Stimulated activated CD4-positive, alpha-beta T cell treated with anti-CD3 and anti-CD28 coated beads, Interleukin-12 subunit alpha, Interleukin-12 subunit beta, amount 100 ng/mL, for 24 hours (primary cell): ENCODE data around the gene HYAL1.

ENCODE experiments used
- DNase-seq, 2 experiments: peaks; one replicate each; pipeline ENCODE4 v3.0.0-alpha.2; 2020; ENCODE audit warnings: low read depth in 2 of 2

HYAL1 gene, protein sequence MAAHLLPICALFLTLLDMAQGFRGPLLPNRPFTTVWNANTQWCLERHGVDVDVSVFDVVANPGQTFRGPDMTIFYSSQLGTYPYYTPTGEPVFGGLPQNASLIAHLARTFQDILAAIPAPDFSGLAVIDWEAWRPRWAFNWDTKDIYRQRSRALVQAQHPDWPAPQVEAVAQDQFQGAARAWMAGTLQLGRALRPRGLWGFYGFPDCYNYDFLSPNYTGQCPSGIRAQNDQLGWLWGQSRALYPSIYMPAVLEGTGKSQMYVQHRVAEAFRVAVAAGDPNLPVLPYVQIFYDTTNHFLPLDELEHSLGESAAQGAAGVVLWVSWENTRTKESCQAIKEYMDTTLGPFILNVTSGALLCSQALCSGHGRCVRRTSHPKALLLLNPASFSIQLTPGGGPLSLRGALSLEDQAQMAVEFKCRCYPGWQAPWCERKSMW

DNA sequence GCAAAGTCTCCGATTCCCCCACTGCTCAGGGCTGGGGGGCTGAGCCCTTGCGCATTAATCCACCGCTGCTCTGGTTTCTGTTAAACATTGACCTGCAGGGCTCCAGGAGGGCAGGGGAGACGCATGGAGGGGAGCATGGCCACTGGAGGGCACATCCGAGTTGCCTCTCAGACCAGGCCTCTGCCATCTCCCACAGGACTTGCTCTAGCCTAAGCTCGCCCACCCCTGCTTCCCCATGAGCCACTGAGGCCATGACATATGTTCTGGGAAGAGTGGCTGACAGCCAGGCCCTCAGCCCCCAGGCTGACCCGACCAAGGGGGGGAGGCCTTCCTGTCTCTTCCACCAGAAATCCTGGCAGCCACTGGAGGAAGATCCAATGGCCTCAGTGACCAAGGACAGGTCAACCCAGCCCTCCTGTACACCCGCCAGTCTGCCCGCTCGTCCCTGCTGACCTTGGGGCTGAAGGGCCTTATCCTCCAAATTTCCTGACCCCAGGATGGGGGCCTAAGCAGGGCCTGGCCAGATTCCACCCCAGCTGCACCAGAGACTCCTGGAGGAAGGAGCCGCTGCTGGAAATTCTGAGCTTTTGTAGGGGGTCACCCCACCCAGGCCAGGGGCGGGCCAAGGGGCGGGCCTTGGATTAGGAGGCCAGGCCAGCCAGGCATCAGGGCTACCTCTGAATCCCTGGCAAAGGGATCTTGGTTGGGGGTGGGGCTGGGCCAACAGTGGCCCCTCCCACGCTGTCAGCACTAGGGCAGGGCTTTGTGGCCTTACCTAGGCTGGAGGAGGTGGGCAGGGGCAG lies at the start of gene HYAL1:
TSS of gene HYAL1 (minus strand) at position 562 of the 803 bp plus-strand sequence. CDS start 618 bp downstream, outside the sequence.
- no peak for DNase-seq

GRCh38 chr3:50352781-50353180 lies 49.4 kb upstream of the HYAL1 start:
- DNase-seq = no peak

- no peak for DNase-seq
Observed at GRCh38 chr3:50351323-50351697, 47.9 kb upstream of the HYAL1 start.

GRCh38 chr3:50350527-50351322 lies 47.4 kb upstream of the HYAL1 start, which contains the start of the genes CYB561D2 and NPRL2:
TSS of gene CYB561D2 (plus strand) at chr3:50350862. CDS start at chr3:50351434, 572 bp downstream.
TSS of gene NPRL2 (minus strand) at chr3:50350775. CDS start at chr3:50350652, 123 bp downstream.
- DNase-seq = peak; percentile 98 to 99

DNA sequence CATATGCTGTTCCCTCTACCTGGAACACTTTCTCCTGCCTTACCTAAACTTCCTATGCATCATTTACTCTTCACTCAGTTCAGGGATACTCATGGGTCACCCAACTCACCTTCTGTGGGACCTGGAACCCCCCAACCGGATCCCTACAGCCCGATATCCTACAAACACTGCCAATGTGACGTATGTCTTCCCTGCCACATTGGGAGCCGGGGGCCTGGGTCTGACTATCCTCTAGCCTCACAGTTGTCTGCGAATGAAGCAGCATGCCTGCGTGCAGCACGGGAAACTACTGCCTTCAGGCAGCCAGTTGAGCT lies 46.8 kb upstream of the HYAL1 start:
- no peak for DNase-seq

DNA sequence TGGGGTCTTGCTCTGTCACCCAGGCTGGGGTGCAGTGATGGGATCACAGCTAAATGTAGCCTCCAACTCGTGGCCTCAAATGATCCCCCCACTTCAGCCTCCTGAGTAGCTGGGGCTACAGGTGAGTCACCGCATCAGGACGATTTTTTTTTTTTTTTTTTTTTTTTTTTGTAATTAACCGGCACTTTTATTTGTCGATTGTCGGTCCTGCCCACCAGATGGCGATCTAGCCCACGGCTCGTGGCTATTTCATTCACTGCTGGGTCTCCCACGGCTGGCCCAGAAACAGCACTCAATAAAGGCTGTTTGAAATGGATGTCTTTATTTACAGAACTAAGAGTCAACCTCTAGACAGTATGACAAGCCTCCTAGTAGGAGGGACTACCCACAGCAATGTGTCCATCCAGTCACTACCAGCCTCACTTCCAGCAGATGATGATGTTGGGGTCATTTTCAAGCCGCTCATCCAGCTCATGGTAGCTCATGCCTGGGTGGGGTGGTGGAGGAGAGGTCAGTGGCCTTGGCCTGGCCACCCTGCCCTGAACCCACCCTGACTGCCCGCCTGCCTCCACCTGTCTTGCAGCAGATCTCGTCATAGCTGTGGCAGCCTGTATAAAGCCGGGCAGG lies 43.9 kb upstream of the HYAL1 start:
- DNase-seq = peak; percentile 43 to 67

- DNase-seq = peak; percentile 51 to 78
Observed at GRCh38 chr3:50345586-50346234, 42.3 kb upstream of the HYAL1 start, which contains the start of gene ZMYND10. TSS of gene ZMYND10 (minus strand) at chr3:50345732. CDS start at chr3:50345579, 153 bp downstream.

DNA sequence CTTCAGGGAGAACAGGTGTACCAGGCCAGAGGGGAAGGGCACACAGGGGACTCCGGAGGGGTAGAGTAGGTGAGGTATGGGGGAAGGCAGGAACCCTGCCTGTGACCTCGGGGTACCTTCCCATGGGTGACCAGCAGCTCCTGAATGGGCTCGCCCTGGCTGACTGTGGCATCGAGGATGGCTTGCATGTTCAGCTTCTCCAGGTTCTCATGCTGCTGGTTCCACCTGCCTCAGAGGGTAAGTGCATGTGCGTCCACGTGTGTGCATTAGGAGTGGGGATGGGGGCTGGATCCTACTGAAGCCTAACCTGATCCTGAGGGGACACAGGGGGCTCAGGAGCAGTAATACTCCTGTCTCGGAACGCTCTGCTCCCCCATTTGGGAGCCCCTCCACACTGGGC lies 41.6 kb upstream of the HYAL1 start:
- no peak for DNase-seq

DNA sequence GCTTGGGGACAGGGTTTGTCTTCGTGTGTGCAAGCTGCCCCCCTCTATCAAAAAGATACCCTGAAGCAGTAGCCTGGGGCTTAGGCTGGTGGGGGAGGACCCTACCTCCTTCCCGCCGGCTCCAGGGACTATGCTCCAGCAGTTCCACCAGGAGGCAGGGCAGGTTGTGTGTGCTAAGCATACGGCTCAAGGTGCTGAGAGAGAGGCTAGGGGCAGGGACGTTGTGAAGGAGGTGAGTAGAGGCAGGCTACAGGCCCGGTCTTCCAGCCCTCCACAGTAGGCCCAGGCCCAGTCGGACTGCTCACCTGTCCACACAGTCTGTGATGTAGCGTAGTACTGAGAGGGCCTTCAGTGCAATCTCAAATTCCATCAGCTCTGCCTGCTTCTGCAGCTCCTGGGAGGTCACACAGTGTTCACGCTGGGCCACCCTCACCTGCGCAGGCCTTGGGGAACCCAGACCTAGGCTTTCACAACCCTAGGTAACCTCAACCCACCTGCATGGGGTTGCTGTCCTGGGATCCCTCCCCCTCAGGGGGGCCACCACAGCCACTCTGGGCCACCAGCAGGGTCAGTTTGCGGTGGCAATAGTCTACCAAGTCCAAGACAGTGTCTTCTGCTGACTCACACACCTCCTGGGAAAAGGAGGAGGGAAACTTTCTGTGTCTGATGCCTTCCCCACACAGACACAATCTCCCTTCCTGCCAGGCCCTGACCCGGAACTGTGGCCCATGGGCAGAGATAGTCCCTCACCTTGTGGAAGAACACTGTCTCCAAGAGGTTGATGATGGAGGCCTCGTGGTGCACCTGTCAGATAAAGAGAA lies 39.6 kb upstream of the HYAL1 start:
- DNase-seq = no peak

DNA sequence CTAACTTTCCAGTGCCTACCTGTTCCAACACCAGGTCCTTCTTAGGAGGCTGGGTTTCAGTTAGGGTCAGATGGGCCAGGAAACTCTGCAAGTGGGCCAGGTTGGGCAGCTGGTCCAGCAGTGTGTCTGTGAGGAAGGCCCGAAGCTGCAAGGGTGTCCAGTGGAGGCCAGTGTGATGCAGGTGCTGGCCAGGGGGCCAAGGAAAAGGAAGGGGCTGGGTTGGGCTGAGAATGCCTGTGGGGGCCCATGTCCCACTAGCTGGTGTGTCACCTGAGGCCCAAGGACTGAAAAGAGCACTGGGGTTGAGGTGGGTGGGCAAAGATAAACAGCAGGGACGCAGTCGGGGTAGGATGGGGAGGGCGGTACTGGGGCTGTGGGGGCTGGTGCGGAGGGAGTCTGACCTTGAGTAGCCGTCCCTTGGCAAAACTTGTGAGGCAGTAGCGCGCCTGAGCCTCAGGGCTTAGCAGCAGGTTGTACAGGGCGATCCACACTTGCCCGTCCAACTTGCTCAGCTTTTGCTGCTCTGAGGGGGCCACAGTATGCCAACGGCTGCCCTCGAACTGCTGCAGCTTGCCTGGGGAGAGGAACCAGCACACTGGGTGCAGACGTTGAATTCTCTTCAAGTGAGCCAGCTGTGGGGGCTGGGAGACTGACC lies 38.7 kb upstream of the HYAL1 start:
- DNase-seq = no peak

GRCh38 chr3:50341537-50341936 lies 38.2 kb upstream of the HYAL1 start:
- DNase-seq = no peak

DNA sequence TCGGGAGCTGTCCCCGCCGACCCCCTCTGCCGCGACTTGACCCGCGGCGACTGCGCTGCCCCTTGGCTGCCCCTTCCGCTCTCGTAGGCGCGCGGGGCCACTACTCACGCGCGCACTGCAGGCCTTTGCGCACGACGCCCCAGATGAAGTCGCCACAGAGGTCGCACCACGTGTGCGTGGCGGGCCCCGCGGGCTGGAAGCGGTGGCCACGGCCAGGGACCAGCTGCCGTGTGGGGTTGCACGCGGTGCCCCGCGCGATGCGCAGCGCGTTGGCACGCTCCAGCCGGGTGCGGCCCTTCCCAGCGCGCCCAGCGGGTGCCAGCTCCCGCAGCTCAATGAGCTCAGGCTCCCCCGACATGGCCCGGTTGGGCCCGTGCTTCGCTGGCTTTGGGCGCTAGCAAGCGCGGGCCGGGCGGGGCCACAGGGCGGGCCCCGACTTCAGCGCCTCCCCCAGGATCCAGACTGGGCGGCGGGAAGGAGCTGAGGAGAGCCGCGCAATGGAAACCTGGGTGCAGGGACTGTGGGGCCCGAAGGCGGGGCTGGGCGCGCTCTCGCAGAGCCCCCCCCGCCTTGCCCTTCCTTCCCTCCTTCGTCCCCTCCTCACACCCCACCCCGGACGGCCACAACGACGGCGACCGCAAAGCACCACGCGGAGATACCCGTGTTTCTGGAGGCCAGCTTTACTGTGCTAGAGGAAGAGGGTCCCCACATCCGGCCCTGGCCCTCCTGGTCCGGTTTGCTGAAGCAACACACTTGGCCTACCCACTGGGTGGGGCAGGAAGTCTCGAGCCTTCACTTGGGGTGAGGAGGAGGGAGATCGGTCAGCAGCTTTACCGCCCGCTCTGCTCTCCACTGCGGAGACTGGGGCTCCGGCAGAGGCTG lies 37.3 kb upstream of the HYAL1 start, which contains the start of gene RASSF1:
TSS of gene RASSF1 (minus strand) at position 389 of the 882 bp plus-strand sequence. CDS start at position 358, 31 bp downstream.
- peak in 1 of 2 experiments; percentile 76 for DNase-seq

GRCh38 chr3:50340147-50340447 lies 36.7 kb upstream of the HYAL1 start:
- DNase-seq = no peak

DNA sequence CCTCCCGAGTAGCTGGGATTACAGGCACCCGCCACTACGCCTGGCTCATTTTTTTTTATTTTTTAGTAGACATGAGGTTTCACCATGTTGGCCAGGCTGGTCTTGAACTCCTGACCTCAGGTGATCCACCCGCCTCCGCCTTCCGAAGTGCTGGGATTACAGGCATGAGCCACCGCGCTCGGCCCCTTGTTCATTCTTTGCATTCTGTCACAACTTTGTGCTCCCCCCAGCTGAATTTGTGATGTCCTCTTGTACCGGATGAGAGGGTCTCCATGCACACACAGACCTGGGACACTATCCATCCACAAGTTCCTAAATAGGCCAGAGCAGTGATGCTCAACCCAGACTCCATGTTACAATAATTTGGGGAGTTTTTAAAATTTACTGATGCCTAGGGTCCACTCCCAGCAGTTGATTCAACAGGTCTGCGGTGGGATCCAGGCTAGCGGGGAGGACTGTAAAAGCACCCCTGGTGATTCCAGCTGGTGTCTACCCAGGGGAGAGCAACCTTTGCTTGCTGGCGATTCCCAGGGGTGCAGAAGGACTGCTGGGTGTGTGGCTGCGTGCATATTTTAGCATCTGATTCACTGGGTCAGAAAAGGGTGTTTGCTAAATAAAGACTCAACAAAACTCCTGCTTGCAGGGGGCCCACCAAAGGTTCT lies 36.2 kb upstream of the HYAL1 start:
- DNase-seq = no peak

GRCh38 chr3:50338965-50339364 lies 35.6 kb upstream of the HYAL1 start:
- no peak for DNase-seq

DNA sequence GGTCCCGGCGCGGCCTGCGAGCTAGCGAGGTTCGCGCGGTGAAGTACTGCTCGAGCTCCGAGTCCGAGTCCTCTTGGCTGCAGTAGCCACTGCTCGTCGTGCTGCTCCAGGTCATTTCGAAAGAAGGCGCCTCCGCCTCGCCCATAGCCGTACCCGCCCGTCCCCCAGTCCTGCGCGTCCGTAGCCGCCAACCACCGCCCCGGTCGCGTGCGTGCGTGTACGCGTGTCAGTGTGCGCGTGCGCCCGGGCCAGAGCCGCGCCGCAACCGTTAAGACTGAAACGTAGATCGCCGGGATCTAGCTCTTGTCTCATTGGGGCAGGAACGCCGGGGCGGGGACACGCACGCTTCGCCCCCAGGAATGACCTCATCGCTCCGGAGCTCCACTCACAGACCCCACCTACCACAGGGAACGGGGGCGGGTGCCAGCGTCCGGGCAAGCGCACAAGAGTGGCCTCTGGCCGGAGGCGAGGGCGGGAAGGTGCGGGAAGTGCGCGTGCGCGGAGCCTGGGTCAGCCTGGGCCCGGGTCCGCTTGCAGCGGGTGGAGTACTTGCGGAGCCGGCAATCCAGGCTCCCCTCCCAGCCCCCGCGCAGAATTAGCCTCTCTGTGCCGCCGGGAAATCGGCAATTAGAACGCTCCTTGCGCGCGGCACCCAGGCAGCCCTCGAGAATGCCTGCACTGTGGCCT lies 33.9 kb upstream of the HYAL1 start:
- peak; percentile 91 to 97 for DNase-seq

GRCh38 chr3:50336452-50337174 lies 33.2 kb upstream of the HYAL1 start:
- DNase-seq = peak in 1 of 2 experiments; percentile 44
